HCT116 (cell line): ENCODE measurements around the gene GRK5.

Experiments used
- CTCF ChIP-seq, 3 experiments: fragments of 200-600 bp in 1 of 3; sonication (generic) in 1 of 3; IDR thresholded peaks in 2 of 3; conservative IDR thresholded peaks in 1 of 3; 2 replicates each; pipeline ENCODE4 v1.5.1; 2012 to 2017; ENCODE audit warnings: low read depth in 2 of 3, low read length in 2 of 3, antibody characterized with exemption in 1 of 3, borderline replicate concordance in 1 of 3, control low read depth in 1 of 3, mild to moderate bottlenecking in 1 of 3, mixed read lengths in 1 of 3, mixed run types in 1 of 3, moderate library complexity in 1 of 3; ENCODE audit not compliant: insufficient read depth in 1 of 3
- EGR1 ChIP-seq: IDR thresholded peaks from 2 replicates; pipeline ENCODE4 v1.6.1; 2012; ENCODE audit warnings: low read depth
- EZH2 ChIP-seq: fragments of 200-600 bp; sonication (generic); IDR thresholded peaks from 2 replicates; pipeline ENCODE4 v1.6.1; 2017; ENCODE audit warnings: antibody characterized with exemption, mixed run types
- EZH2phosphoT487 ChIP-seq: fragments of 200-600 bp; IDR thresholded peaks from 2 replicates; pipeline ENCODE4 v1.6.1; 2018; ENCODE audit warnings: antibody characterized with exemption, borderline replicate concordance
- POLR2A ChIP-seq: IDR thresholded peaks from 2 replicates; pipeline ENCODE4 v1.7.0; 2011; ENCODE audit warnings: borderline replicate concordance; ENCODE audit not compliant: insufficient read depth, insufficient read length; ENCODE audit errors: extremely low read depth
- POLR2AphosphoS5 ChIP-seq: IDR thresholded peaks from 2 replicates; pipeline ENCODE4 v1.6.1; 2011; ENCODE audit warnings: mild to moderate bottlenecking, low read depth, low read length, moderate library complexity
- SIN3A ChIP-seq: IDR thresholded peaks from 2 replicates; pipeline ENCODE4 v1.6.1; 2012; ENCODE audit warnings: low read depth
- YY1 ChIP-seq: IDR thresholded peaks from 2 replicates; pipeline ENCODE4 v1.6.1; 2011; ENCODE audit warnings: low read length, low read depth, moderate library complexity, mild to moderate bottlenecking; ENCODE audit not compliant: insufficient replicate concordance; ENCODE audit errors: extremely low read depth
- ZBTB33 ChIP-seq: IDR thresholded peaks from 2 replicates; pipeline ENCODE4 v1.6.1; 2011; ENCODE audit warnings: mild to moderate bottlenecking, low read length, moderate library complexity; ENCODE audit not compliant: insufficient replicate concordance; ENCODE audit errors: extremely low read depth

- TF ChIP-seq CTCF (IDR thresholded peaks at IDR 0.05 in 2 of 3, conservative IDR thresholded peaks at IDR 0.05 in 1 of 3; ENCODE audit: borderline replicate concordance in 1 of 3, insufficient read depth in 1 of 3, low read depth in 2 of 3, low read length in 2 of 3) = no peak
- no peak for TF ChIP-seq EZH2phosphoT487
- TF ChIP-seq POLR2A = no peak
- no peak for TF ChIP-seq EGR1
- no peak for TF ChIP-seq POLR2AphosphoS5
- no peak for TF ChIP-seq EZH2
- TF ChIP-seq YY1 = no peak
- TF ChIP-seq SIN3A = no peak
- TF ChIP-seq ZBTB33 = no peak
These were observed 40.8 kb upstream of the GRK5 start for GRCh38 chr10:119166564-119166963.
